Measurements from ENCODE around the gene CCDC190.
"Not testable (repeated sequence)": the region's sequence is repeated elsewhere in the genome, so short reads cannot be mapped to it uniquely, and the experiment has no call there.

The CCDC190 gene

GRCh38 chr1:162878000-162878596 lies 17.1 kb upstream of the CCDC190 start:
- H3K4me3 ChIP-seq (ENCODE audit: low read depth, low read length): no peak overlapping the region
- TF ChIP-seq, protein P1, sequence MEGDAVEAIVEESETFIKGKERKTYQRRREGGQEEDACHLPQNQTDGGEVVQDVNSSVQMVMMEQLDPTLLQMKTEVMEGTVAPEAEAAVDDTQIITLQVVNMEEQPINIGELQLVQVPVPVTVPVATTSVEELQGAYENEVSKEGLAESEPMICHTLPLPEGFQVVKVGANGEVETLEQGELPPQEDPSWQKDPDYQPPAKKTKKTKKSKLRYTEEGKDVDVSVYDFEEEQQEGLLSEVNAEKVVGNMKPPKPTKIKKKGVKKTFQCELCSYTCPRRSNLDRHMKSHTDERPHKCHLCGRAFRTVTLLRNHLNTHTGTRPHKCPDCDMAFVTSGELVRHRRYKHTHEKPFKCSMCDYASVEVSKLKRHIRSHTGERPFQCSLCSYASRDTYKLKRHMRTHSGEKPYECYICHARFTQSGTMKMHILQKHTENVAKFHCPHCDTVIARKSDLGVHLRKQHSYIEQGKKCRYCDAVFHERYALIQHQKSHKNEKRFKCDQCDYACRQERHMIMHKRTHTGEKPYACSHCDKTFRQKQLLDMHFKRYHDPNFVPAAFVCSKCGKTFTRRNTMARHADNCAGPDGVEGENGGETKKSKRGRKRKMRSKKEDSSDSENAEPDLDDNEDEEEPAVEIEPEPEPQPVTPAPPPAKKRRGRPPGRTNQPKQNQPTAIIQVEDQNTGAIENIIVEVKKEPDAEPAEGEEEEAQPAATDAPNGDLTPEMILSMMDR (conservative IDR thresholded peaks at IDR 0.05; ENCODE audit: low read depth, low read length): peak; percentile 93
- peak; percentile 94 for DNase-seq (ENCODE audit: low read depth)

- DNase-seq (ENCODE audit: low read depth): no peak
- TF ChIP-seq, protein P1 (conservative IDR thresholded peaks at IDR 0.05; ENCODE audit: low read depth, low read length): no peak
- no peak overlapping the region for H3K4me3 ChIP-seq (ENCODE audit: low read depth, low read length)
Observed at GRCh38 chr1:162877412-162877811, 16.4 kb upstream of the CCDC190 start.

GRCh38 chr1:162876751-162877150 lies 15.8 kb upstream of the CCDC190 start:
- TF ChIP-seq, protein P1 (conservative IDR thresholded peaks at IDR 0.05; ENCODE audit: low read depth, low read length): no peak
- DNase-seq (ENCODE audit: low read depth): peak; percentile 23
- H3K4me3 ChIP-seq (ENCODE audit: low read depth, low read length): no peak overlapping the region

DNA sequence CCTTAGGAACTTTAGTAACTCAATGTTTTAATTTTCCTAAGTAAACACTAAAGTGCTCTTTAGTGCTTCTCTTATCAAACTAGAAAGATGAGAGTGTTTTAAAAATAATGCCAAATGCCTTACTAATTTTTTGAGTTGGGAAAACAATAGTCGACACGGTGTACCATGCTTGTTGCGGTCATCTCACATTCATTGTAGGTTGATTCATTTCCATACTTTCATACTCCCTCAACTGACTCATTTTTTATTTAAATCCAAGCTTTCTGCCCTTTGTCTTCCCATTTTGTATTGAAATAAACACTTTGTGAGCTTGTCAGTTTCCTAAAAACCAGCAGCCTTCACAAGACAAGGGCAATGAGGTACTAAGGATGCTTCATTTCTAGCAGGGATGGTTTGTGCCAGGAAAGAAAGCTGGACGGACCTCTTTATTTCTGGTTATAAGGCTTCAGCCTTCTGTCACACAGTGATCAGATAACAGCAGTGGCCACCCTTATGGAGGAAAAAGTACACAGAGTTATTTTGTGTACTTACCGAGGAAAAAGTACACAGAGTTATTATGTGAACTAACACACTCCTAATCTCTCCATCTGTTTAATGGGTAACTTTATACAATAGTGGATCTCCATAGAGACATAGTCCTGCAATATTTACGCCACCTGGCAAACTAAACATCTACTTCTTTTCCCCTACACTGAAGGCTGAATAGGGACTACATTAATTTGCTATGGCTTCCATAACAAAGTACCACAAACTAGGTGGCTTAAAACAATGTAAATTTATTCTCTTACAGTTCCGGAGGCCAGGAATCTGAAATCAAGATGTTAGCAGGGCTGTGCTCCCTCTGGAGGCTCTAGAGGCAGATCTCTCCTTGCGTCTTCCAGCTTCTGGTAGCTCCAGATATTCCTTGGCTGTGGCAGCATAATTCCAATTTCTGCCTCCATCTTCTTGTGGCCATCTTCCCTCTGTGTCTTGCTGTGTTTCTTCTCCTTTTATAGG lies 13.0 kb upstream of the CCDC190 start:
- DNase-seq (ENCODE audit: low read depth): peak; percentile 88

GRCh38 chr1:162872981-162873380 lies 12.0 kb upstream of the CCDC190 start:
- DNase-seq (ENCODE audit: low read depth): peak; percentile 37
- TF ChIP-seq, protein P1 (conservative IDR thresholded peaks at IDR 0.05; ENCODE audit: low read depth, low read length): no peak

More for the DNA sequence above, 13.0 kb upstream of the CCDC190 start:
- H3K4me3 ChIP-seq (ENCODE audit: low read depth, low read length): no peak overlapping the region
- TF ChIP-seq, protein P1 (conservative IDR thresholded peaks at IDR 0.05; ENCODE audit: low read depth, low read length): peak; percentile 76

DNA sequence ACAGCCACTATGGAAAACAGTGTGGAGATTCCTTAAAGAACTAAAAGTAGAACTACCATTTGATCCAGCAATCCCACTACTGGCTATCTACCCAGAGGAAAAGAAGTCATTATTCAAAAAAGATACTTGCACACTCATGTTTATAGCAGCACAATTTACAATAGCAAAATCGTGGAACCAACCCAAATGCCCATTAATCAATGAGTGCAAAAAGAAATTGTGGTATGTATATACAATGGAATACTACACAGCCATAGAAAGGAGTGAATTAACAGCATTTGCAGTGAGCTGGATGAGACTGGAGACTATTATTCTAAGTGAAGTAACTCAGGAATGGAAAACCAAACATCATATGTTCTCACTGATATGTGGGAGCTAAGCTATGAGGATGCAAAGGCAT lies 10.4 kb upstream of the CCDC190 start:
- not testable (repeated sequence) for DNase-seq (ENCODE audit: low read depth); H3K4me3 ChIP-seq (ENCODE audit: low read depth, low read length)

More at GRCh38 chr1:162872981-162873380, 12.0 kb upstream of the CCDC190 start:
- no peak overlapping the region for H3K4me3 ChIP-seq (ENCODE audit: low read depth, low read length)

GRCh38 chr1:162868972-162869371 lies 8.0 kb upstream of the CCDC190 start:
- TF ChIP-seq, protein P1 (conservative IDR thresholded peaks at IDR 0.05; ENCODE audit: low read depth, low read length): no peak
- H3K4me3 ChIP-seq (ENCODE audit: low read depth, low read length): no peak overlapping the region
- no peak for DNase-seq (ENCODE audit: low read depth)
